Tibial nerve (tissue), 4 donors: ENCODE data around the gene ZNF385D.

Source experiments
- CTCF ChIP-seq, 5 experiments: fragments of 200-600 bp in 3 of 5; fragments of 450-650 bp in 2 of 5; sonication (generic) in 3 of 5; IDR thresholded peaks; one replicate each; pipeline ENCODE4 v1.5.1; 2016 to 2019; ENCODE audit warnings: antibody characterized with exemption in 5 of 5, mild to moderate bottlenecking in 3 of 5, moderate library complexity in 2 of 5
- EP300 ChIP-seq, 2 donors: sonication (generic); formaldehyde crosslinking; IDR thresholded peaks; one replicate each; pipeline ENCODE4 v1.6.1; 2017; ENCODE audit warnings: antibody characterized with exemption in 2 of 2, mild to moderate bottlenecking in 1 of 2
- POLR2A ChIP-seq, 2 donors: fragments of 450-650 bp; IDR thresholded peaks; one replicate each; pipeline ENCODE4 v1.6.1; 2017; ENCODE audit warnings: antibody characterized with exemption in 2 of 2, mild to moderate bottlenecking in 2 of 2, moderate library complexity in 2 of 2

- no peak for TF ChIP-seq POLR2A (IDR thresholded peaks at IDR 0.05)
- TF ChIP-seq EP300 (IDR thresholded peaks at IDR 0.05) = no peak
- TF ChIP-seq CTCF (IDR thresholded peaks at IDR 0.05) = no peak
Observed at GRCh38 chr3:21533002-21533401, 218.0 kb downstream of the ZNF385D start.
